Measurements from ENCODE around the gene MLIP.

MLIP gene

GRCh38 chr6:54234539-54234938, 123.3 kb downstream of the MLIP start:
- TF ChIP-seq YY1 (IDR thresholded peaks at IDR 0.05; ENCODE audit: low read depth) (no peak), EGR1 (IDR thresholded peaks at IDR 0.05) (no peak), EP300 (IDR thresholded peaks at IDR 0.05; ENCODE audit: borderline replicate concordance) (no peak), FOXM1 (IDR thresholded peaks at IDR 0.05; ENCODE audit: borderline replicate concordance, low read depth) (no peak), TAF1 (IDR thresholded peaks at IDR 0.05; ENCODE audit: low read depth) (no peak), RAD21 (IDR thresholded peaks at IDR 0.05; ENCODE audit: low read depth) (no peak), CEBPB (IDR thresholded peaks at IDR 0.05) (no peak), USF1 (IDR thresholded peaks at IDR 0.05) (no peak), MAX (IDR thresholded peaks at IDR 0.05) (no peak), ZBTB7A (IDR thresholded peaks at IDR 0.05; ENCODE audit: low read depth) (no peak), REST (IDR thresholded peaks at IDR 0.05; ENCODE audit: low read depth) (no peak), CREB1 (IDR thresholded peaks at IDR 0.05; ENCODE audit: low read depth) (no peak), TCF12 (IDR thresholded peaks at IDR 0.05; ENCODE audit: low read depth) (no peak), NFIC (IDR thresholded peaks at IDR 0.05) (no peak)

GRCh38 chr6:54236984-54237383, 125.7 kb downstream of the MLIP start:
- TF ChIP-seq RAD21 (IDR thresholded peaks at IDR 0.05; ENCODE audit: low read depth) = no peak
- TF ChIP-seq REST (IDR thresholded peaks at IDR 0.05; ENCODE audit: low read depth) = no peak
- TF ChIP-seq ZBTB7A (IDR thresholded peaks at IDR 0.05; ENCODE audit: low read depth) = no peak
- no peak for TF ChIP-seq CEBPB (IDR thresholded peaks at IDR 0.05)
- TF ChIP-seq TAF1 (IDR thresholded peaks at IDR 0.05; ENCODE audit: low read depth) = no peak
- no peak for TF ChIP-seq EGR1 (IDR thresholded peaks at IDR 0.05)
- TF ChIP-seq FOXM1 (IDR thresholded peaks at IDR 0.05; ENCODE audit: borderline replicate concordance, low read depth) = no peak
- no peak for TF ChIP-seq EP300 (IDR thresholded peaks at IDR 0.05; ENCODE audit: borderline replicate concordance)
- no peak for TF ChIP-seq CREB1 (IDR thresholded peaks at IDR 0.05; ENCODE audit: low read depth)
- no peak for TF ChIP-seq MAX (IDR thresholded peaks at IDR 0.05)
- TF ChIP-seq TEAD4 (IDR thresholded peaks at IDR 0.05) = no peak
- TF ChIP-seq NFIC (IDR thresholded peaks at IDR 0.05) = no peak

- TF ChIP-seq CREB1 (IDR thresholded peaks at IDR 0.05; ENCODE audit: low read depth) (no peak), USF1 (IDR thresholded peaks at IDR 0.05) (no peak), FOXM1 (IDR thresholded peaks at IDR 0.05; ENCODE audit: borderline replicate concordance, low read depth) (no peak), ZBTB7A (IDR thresholded peaks at IDR 0.05; ENCODE audit: low read depth) (no peak), TEAD4 (IDR thresholded peaks at IDR 0.05) (no peak), TAF1 (IDR thresholded peaks at IDR 0.05; ENCODE audit: low read depth) (no peak), REST (IDR thresholded peaks at IDR 0.05; ENCODE audit: low read depth) (no peak), TCF12 (IDR thresholded peaks at IDR 0.05; ENCODE audit: low read depth) (no peak), NFIC (IDR thresholded peaks at IDR 0.05) (no peak), YY1 (IDR thresholded peaks at IDR 0.05; ENCODE audit: low read depth) (no peak), EP300 (IDR thresholded peaks at IDR 0.05; ENCODE audit: borderline replicate concordance) (no peak), RAD21 (IDR thresholded peaks at IDR 0.05; ENCODE audit: low read depth) (no peak)
Observed at GRCh38 chr6:54238396-54238795, 127.2 kb downstream of the MLIP start.

- no peak for TF ChIP-seq EP300 (IDR thresholded peaks at IDR 0.05; ENCODE audit: borderline replicate concordance)
- no peak for TF ChIP-seq REST (IDR thresholded peaks at IDR 0.05; ENCODE audit: low read depth)
- no peak for TF ChIP-seq USF1 (IDR thresholded peaks at IDR 0.05)
- no peak for TF ChIP-seq ZBTB7A (IDR thresholded peaks at IDR 0.05; ENCODE audit: low read depth)
- TF ChIP-seq NFIC (IDR thresholded peaks at IDR 0.05) = no peak
- TF ChIP-seq TEAD4 (IDR thresholded peaks at IDR 0.05) = no peak
- TF ChIP-seq TAF1 (IDR thresholded peaks at IDR 0.05; ENCODE audit: low read depth) = no peak
Observed at GRCh38 chr6:54243699-54244098, 132.5 kb downstream of the MLIP start.

Measured in Ishikawa (cell line).